PC-3 (cell line): Measurements from ENCODE around the gene CCNJL.

Experiments
- EZH2 ChIP-seq: fragments of 300-600 bp; sonication (generic); IDR thresholded peaks from one replicate; pipeline ENCODE4 v1.6.1; 2017; ENCODE audit warnings: antibody characterized with exemption, mild to moderate bottlenecking, low read length; ENCODE audit not compliant: unreplicated experiment
- TF ChIP-seq, protein P1 (sequence below): fragments of 300-600 bp; sonication (generic); conservative IDR thresholded peaks from 2 replicates; pipeline ENCODE4 v1.5.1; 2017; ENCODE audit warnings: antibody characterized with exemption, low read depth, mild to moderate bottlenecking, low read length

DNA sequence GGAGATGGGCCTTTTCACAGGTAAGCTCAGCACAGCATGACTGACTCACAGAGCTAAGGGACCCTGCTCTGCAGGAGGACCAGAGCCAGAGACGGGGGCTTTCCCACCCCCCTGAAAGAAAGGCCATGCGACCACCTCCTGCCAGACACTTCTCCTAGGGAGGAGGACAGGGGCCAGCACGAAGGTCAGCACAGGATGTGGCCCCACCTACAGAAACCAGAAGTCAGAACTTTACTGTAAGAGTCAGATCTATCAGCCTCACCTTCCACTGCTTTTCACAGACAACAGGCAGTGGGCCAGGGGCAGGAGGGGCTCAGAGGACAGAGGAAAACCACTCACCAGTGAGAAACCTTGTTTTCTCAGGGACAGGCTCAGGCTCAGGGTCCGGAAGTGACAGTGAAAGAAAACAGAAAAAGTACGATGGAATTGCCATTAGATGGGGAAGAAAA is 37.9 kb downstream of the CCNJL start:
- TF ChIP-seq EZH2, result no peak
- TF ChIP-seq, protein P1, sequence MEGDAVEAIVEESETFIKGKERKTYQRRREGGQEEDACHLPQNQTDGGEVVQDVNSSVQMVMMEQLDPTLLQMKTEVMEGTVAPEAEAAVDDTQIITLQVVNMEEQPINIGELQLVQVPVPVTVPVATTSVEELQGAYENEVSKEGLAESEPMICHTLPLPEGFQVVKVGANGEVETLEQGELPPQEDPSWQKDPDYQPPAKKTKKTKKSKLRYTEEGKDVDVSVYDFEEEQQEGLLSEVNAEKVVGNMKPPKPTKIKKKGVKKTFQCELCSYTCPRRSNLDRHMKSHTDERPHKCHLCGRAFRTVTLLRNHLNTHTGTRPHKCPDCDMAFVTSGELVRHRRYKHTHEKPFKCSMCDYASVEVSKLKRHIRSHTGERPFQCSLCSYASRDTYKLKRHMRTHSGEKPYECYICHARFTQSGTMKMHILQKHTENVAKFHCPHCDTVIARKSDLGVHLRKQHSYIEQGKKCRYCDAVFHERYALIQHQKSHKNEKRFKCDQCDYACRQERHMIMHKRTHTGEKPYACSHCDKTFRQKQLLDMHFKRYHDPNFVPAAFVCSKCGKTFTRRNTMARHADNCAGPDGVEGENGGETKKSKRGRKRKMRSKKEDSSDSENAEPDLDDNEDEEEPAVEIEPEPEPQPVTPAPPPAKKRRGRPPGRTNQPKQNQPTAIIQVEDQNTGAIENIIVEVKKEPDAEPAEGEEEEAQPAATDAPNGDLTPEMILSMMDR, result no peak
